ENCODE measurements around the gene CCDC87.

DNA sequence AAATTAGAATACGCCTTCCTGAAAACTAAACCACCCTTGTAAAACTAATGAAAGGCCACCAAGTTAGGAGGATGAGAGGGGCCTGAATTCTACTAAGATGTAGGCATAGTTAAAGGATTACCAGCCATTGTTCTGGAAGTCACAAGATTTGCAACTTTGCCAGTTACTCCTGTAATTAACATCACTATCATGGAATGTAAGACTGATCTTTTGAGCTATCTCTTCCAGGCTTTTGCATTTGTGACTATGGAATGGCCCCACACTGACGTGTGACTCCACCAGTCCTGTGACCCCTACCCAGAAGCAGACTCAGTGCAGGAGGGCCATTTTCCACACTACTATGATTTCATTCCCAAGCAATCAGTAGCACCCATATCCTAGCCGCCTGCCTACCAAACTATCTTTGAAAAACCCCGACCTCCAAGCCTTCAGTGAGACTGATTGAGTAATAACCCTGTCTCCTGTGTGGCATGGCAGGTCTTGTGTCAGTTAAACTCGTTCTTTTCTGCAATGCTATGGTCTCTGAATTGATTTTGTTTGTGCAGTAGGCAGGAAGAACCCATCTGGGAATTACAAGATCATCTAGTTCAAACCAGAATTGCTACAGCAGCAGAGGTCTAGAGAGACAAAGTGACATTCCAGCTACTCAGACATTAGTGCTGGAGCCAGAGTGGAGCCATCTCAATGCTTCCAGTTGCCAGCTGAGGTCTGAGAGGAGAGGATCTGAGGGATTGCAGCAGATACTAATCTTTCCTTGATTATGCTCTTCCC, 22.6 kb downstream of the CCDC87 start:
- TF ChIP-seq JUN (IDR thresholded peaks at IDR 0.05; ENCODE audit: borderline replicate concordance, insufficient read depth, insufficient read length, low read depth), result no peak
- TF ChIP-seq, protein P1, sequence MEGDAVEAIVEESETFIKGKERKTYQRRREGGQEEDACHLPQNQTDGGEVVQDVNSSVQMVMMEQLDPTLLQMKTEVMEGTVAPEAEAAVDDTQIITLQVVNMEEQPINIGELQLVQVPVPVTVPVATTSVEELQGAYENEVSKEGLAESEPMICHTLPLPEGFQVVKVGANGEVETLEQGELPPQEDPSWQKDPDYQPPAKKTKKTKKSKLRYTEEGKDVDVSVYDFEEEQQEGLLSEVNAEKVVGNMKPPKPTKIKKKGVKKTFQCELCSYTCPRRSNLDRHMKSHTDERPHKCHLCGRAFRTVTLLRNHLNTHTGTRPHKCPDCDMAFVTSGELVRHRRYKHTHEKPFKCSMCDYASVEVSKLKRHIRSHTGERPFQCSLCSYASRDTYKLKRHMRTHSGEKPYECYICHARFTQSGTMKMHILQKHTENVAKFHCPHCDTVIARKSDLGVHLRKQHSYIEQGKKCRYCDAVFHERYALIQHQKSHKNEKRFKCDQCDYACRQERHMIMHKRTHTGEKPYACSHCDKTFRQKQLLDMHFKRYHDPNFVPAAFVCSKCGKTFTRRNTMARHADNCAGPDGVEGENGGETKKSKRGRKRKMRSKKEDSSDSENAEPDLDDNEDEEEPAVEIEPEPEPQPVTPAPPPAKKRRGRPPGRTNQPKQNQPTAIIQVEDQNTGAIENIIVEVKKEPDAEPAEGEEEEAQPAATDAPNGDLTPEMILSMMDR (IDR thresholded peaks at IDR 0.05; ENCODE audit: extremely low read depth in 1 of 2, insufficient read depth in 1 of 2, low read depth in 1 of 2, low read length in 2 of 2), result no peak
- TF ChIP-seq POLR2AphosphoS5 (IDR thresholded peaks at IDR 0.05; ENCODE audit: insufficient read depth, low read depth, low read length), result no peak
- no peak for TF ChIP-seq POLR2A (IDR thresholded peaks at IDR 0.05; ENCODE audit: low read depth, low read length)
- TF ChIP-seq, protein P2, sequence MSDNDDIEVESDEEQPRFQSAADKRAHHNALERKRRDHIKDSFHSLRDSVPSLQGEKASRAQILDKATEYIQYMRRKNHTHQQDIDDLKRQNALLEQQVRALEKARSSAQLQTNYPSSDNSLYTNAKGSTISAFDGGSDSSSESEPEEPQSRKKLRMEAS (IDR thresholded peaks at IDR 0.05; ENCODE audit: insufficient read depth, insufficient read length), result no peak
